Neutrophil (primary cell): ENCODE measurements around the gene ITGB5.

Source experiments
- H3K27ac ChIP-seq: fragments of 200-600 bp; sonication (generic); 2 replicates; pipeline ENCODE4 v1.5.1; 2016; ENCODE audit warnings: mild to moderate bottlenecking, moderate library complexity
- H3K27me3 ChIP-seq: fragments of 200-600 bp; sonication (generic); 2 replicates; pipeline ENCODE4 v1.6.0; 2016; ENCODE audit warnings: mild to moderate bottlenecking
- H3K36me3 ChIP-seq: fragments of 200-600 bp; sonication (generic); 2 replicates; pipeline ENCODE4 v1.5.1; 2017
- H3K4me1 ChIP-seq, 2 experiments: fragments of 200-600 bp in 1 of 2; sonication (generic) in 1 of 2; 1 replicate in 1 of 2; 2 replicates in 1 of 2; pipeline versions ENCODE4 v1.5.1 to v1.6.1; 2013 to 2016; ENCODE audit warnings: low read depth in 1 of 2, low read length in 1 of 2, mild to moderate bottlenecking in 1 of 2, moderate library complexity in 1 of 2; ENCODE audit not compliant: control insufficient read depth in 1 of 2, insufficient read depth in 1 of 2
- H3K4me3 ChIP-seq, 2 experiments: fragments of 200-600 bp in 1 of 2; sonication (generic) in 1 of 2; 1 replicate in 1 of 2; 2 replicates in 1 of 2; pipeline ENCODE4 v1.5.1; 2013 to 2016; ENCODE audit warnings: low read depth in 1 of 2, low read length in 1 of 2, mild to moderate bottlenecking in 1 of 2, moderate library complexity in 1 of 2
- H3K9me3 ChIP-seq: fragments of 200-600 bp; sonication (generic); 2 replicates; pipeline ENCODE4 v1.5.1; 2016
- CTCF ChIP-seq: fragments of 200-600 bp; sonication (generic); IDR thresholded peaks from 2 replicates; pipeline ENCODE4 v1.5.1; 2016; ENCODE audit warnings: antibody characterized with exemption

Gene ITGB5

GRCh38 chr3:124813541-124813940 is 73.6 kb downstream of the ITGB5 start:
- Histone ChIP-seq H3K27ac (no peak overlapping the region), H3K4me3 (no peak overlapping the region), H3K36me3 (no peaks in the 10 kb centered on the region), H3K4me1 (no peaks in the 10 kb centered on the region), H3K9me3 (no peaks in the 10 kb centered on the region), H3K27me3 (no peaks in the 10 kb centered on the region)
- no peak for TF ChIP-seq CTCF

GRCh38 chr3:124812291-124813265 is 74.6 kb downstream of the ITGB5 start:
- Histone ChIP-seq H3K4me1 (no peaks in the 10 kb centered on the region), H3K36me3 (no peaks in the 10 kb centered on the region), H3K27me3 (no peaks in the 10 kb centered on the region), H3K9me3 (no peaks in the 10 kb centered on the region), H3K27ac (no peak overlapping the region), H3K4me3 (no peak overlapping the region)
- no peak for TF ChIP-seq CTCF

GRCh38 chr3:124811436-124811835 is 75.7 kb downstream of the ITGB5 start:
- no peak for TF ChIP-seq CTCF
- Histone ChIP-seq H3K27ac (no peak overlapping the region), H3K27me3 (no peaks in the 10 kb centered on the region), H3K9me3 (no peaks in the 10 kb centered on the region), H3K36me3 (no peaks in the 10 kb centered on the region), H3K4me1 (no peaks in the 10 kb centered on the region), H3K4me3 (no peak overlapping the region)

- Histone ChIP-seq H3K4me3 (no peak overlapping the region), H3K4me1 (no peaks in the 10 kb centered on the region), H3K27me3 (no peaks in the 10 kb centered on the region), H3K27ac (no peak overlapping the region), H3K36me3 (no peaks in the 10 kb centered on the region), H3K9me3 (no peaks in the 10 kb centered on the region)
- no peak for TF ChIP-seq CTCF
Observed at GRCh38 chr3:124810970-124811369, 76.2 kb downstream of the ITGB5 start.

GRCh38 chr3:124809039-124809438 is 78.1 kb downstream of the ITGB5 start:
- Histone ChIP-seq H3K27ac (no peak overlapping the region), H3K9me3 (no peaks in the 10 kb centered on the region), H3K4me1 (no peaks in the 10 kb centered on the region), H3K36me3 (no peaks in the 10 kb centered on the region), H3K4me3 (no peak overlapping the region), H3K27me3 (no peaks in the 10 kb centered on the region)
- no peak for TF ChIP-seq CTCF
